22Rv1 (cell line): Measurements from ENCODE around the gene NCAM2.

Experiments
- H3K27ac ChIP-seq: fragments of 450-650 bp; 2 replicates; pipeline ENCODE4 v1.5.1; 2017
- CTCF ChIP-seq: fragments of 450-650 bp; IDR thresholded peaks from 2 replicates; pipeline ENCODE4 v1.5.1; 2017; ENCODE audit warnings: mild to moderate bottlenecking
- ZFX ChIP-seq: fragments of 450-650 bp; IDR thresholded peaks from 2 replicates; pipeline ENCODE4 v1.6.1; 2017; ENCODE audit warnings: antibody characterized with exemption, borderline replicate concordance

NCAM2 gene

GRCh38 chr21:21019681-21020080 lies 21.5 kb downstream of the NCAM2 start:
- H3K27ac ChIP-seq, result no peak overlapping the region
- TF ChIP-seq ZFX (no peak), CTCF (no peak)

DNA sequence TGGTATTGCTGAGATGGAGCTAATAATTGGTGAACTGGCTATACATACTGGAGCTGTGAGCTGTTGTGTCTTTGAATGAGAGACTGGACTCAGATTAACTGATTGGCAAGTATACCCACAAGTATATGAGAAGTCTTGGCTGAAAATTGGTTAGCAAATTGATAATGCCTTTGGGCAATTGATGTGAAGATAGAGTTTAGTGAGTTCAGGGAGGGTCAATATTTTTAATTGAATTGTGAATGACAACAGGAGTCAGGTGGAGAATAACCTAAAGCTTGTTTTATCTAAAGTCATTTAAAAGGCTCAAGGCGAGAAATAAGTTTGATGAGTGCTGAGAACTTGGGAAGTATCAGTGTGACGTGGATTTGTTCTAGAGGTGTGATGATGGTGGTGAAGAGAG lies 27.5 kb downstream of the NCAM2 start:
- no peak overlapping the region for H3K27ac ChIP-seq
- TF ChIP-seq ZFX (no peak), CTCF (no peak)

DNA sequence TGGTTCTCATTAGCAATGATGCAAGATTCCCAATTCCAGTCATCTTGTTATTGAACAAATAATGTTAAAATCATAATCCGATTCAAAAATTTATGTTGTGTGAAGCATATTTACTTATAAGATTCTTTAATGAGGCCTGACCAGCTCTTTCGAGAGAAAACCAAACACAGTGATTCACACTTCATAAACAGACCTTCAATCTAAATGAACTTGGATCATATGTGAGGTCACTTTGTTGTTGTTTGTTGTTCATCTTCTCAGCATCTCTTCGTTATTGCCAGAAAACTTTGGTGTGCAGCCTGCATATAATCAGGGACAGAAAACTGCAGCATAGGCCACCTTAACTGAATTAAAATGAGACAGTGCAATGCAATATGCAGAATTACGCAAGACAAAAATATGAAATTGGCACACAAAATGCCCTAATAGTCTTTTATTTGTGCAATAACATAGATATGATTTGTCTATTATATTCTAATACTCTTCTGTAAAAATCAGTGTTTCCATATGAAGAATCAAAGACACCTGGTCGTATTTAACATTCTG lies 30.1 kb downstream of the NCAM2 start:
- no peak overlapping the region for H3K27ac ChIP-seq
- no peak for TF ChIP-seq CTCF
- TF ChIP-seq ZFX, result no peak

GRCh38 chr21:21029164-21029563 lies 31.0 kb downstream of the NCAM2 start:
- no peak for TF ChIP-seq ZFX
- no peak overlapping the region for H3K27ac ChIP-seq

GRCh38 chr21:21030311-21030710 lies 32.1 kb downstream of the NCAM2 start:
- no peak for TF ChIP-seq CTCF
- no peak overlapping the region for H3K27ac ChIP-seq

DNA sequence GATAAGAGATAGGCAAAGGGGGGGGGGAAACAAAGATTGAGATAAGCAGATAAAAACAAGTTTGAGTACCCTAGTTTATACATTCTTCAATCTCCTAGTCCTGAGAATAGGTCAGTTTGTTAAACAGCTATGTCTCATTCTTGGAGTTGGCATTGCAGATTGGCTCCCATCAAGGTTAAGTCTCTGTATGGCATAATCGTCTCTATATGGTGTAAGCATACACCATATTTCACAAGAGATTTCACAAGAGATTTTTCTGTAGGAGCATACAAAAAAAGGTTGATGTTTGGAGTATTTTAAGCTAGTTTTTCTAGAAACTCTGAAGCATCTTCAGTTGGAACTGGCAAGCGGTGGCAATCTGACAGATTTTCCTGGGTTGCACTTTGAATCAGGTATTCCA lies 35.8 kb downstream of the NCAM2 start:
- no peak overlapping the region for H3K27ac ChIP-seq
- TF ChIP-seq CTCF (no peak), ZFX (no peak)

DNA sequence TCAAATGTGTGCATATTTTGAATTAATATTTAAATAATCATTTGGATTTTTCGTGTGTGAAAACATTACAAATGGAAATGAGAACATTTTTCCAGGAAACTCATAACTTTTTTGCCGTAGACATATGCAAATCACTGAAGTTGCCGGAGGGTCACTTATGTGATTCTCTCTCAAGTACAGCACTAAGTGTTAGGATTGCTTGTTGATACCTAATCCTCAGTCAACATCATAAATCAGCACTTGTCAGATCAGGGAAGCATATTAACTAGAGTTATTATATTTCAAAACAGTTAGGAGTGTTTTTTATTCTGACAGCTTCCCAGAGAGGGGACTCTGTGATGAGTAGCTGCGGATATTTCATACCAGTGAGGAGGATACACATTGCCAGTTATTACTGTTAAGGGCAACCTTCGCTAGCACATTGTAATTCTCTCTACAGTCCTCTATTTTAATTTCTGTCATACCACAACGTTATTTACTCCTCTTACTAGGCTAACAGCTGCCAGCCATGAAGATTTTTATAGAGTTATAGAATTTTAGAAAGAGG lies 41.5 kb downstream of the NCAM2 start:
- TF ChIP-seq CTCF (no peak), ZFX (no peak)
- H3K27ac ChIP-seq, result no peak overlapping the region

GRCh38 chr21:21045518-21045917 lies 47.3 kb downstream of the NCAM2 start:
- no peak for TF ChIP-seq ZFX
- no peak for TF ChIP-seq CTCF

More at GRCh38 chr21:21045518-21045917, 47.3 kb downstream of the NCAM2 start:
- H3K27ac ChIP-seq, result peak overlapping the region; percentile 24; the same call in 1 of the 2 replicates
